HepG2 (cell line): Measurements from ENCODE around the gene FAM20A. TPM values are rescaled to one million over a fixed set of nuclear protein-coding genes. Genes with fewer than 3 reads are reported as not detected.
A peak's percentile ranks its signal among the peaks of the same experiment; 100 is the strongest.

Experiments used
- IKZF4 ChIP-seq: sonication (generic); formaldehyde crosslinking; IDR thresholded peaks from 2 replicates; pipeline ENCODE4 v1.5.1; 2020; ENCODE audit warnings: borderline replicate concordance, mild to moderate bottlenecking, low read depth, missing genetic modification reagents; ENCODE audit errors: not compliant biosample characterization
- NCOR1 ChIP-seq: fragments of 200-600 bp; sonication (generic); IDR thresholded peaks from 2 replicates; pipeline ENCODE4 v1.7.0; 2017; ENCODE audit warnings: antibody characterized with exemption, low read length, borderline replicate concordance
- NR2F6 ChIP-seq, 2 experiments: IDR thresholded peaks; 2 replicates each; pipeline ENCODE4 v1.6.1; 2016; ENCODE audit warnings: antibody characterized with exemption in 1 of 2, mild to moderate bottlenecking in 1 of 2
- ZNF530 ChIP-seq: sonication (generic); formaldehyde crosslinking; IDR thresholded peaks from 2 replicates; pipeline ENCODE4 v1.5.0; 2020; ENCODE audit warnings: low read depth, mild to moderate bottlenecking, missing genetic modification reagents
- polyA plus RNA-seq, 8 experiments: library from polyadenylated mRNA; depleted of rRNA in 3 of 8; stranded (reverse) in 7 of 8; unstranded in 1 of 8; fragments of >200 nt; fragmentation: Illumina TruSeq in 4 of 8; extraction: Trizol in 4 of 8; gene quantifications; 2 replicates each; pipeline versions ENCODE4 v1.2.1 to v1.2.3, GENCODE V29; 2011 to 2016; ENCODE audit warnings: low read depth in 4 of 8, missing spikeins in 1 of 8, mixed read lengths in 1 of 8; ENCODE audit not compliant: insufficient read depth in 1 of 8
- total RNA-seq, 5 experiments: library from RNA; depleted of rRNA; stranded (reverse); fragments of >200 nt; fragmentation: Illumina TruSeq; extraction: Trizol; gene quantifications; 2 replicates each; pipeline ENCODE4 v1.2.3, GENCODE V29; 2016; ENCODE audit warnings: low read depth in 1 of 5
- TF ChIP-seq, protein P1 (sequence below): sonication (generic); formaldehyde crosslinking; IDR thresholded peaks from 2 replicates; pipeline ENCODE4 v1.5.0; 2020; ENCODE audit warnings: mild to moderate bottlenecking, missing genetic modification reagents
- TF ChIP-seq, protein P2 (sequence below), 2 experiments: IDR thresholded peaks; 2 replicates each; pipeline ENCODE4 v1.6.1; 2011 to 2012; ENCODE audit warnings: low read length in 2 of 2, borderline replicate concordance in 1 of 2, low read depth in 1 of 2, mild to moderate bottlenecking in 1 of 2, moderate library complexity in 1 of 2
- TF ChIP-seq, protein P3 (sequence below): sonication (generic); formaldehyde crosslinking; IDR thresholded peaks from 2 replicates; pipeline ENCODE4 v1.5.0; 2020; ENCODE audit warnings: missing genetic modification reagents
- TF ChIP-seq, protein P4 (sequence below): sonication (generic); formaldehyde crosslinking; IDR thresholded peaks from 2 replicates; pipeline ENCODE4 v1.8.0; 2022; ENCODE audit warnings: missing genetic modification reagents, mild to moderate bottlenecking, borderline replicate concordance
- TF ChIP-seq, protein P5 (sequence below): sonication (generic); formaldehyde crosslinking; IDR thresholded peaks from 2 replicates; pipeline ENCODE4 v1.4.0; 2020; ENCODE audit warnings: missing genetic modification reagents

The FAM20A gene
- total and polyA plus RNA-seq, 2 of the 13 experiments (the other 11 are each of a cell fraction or from before 2014, with no cell fraction given): 9.3 to 20.7 TPM

DNA sequence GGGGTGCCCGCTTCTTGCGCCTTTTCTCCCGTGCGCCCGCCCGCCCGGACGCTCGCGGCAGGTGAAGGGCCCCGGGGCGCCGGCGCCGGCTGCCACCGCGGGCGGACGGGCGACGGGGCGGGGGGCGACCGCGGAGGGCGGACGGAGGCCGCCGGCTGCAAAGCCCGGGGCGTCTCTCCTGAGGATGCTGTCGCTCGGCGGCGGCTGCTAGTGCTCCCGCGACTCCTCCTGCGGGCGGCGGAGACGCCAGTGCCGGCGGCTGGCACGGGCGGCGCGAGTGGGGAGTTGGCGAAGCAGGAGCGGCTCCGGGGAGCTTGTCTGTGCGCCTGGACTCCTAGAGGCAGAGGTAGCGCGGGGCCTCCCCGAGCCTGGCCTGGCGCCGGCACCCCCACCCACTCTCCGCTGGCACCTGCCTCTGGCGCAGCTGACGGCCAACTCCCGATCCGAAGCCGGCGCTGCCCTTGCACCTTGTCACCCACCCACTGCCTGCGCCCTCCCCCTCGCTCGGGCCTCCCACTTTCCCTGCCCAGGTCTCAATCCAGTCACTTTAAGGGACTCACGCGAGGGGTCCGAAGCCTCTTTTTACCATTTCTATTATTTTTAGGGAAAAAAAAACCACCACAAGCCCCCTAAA is at the start of gene FAM20A (continued):
- TF ChIP-seq NR2F6 (IDR thresholded peaks at IDR 0.05) (no peak), NR2F6 (CRISPR knock-in tag; IDR thresholded peaks at IDR 0.05) (peak; percentile 49), IKZF4 (no peak), NCOR1 (no peak), ZNF530 (no peak)
- TF ChIP-seq, protein P1, sequence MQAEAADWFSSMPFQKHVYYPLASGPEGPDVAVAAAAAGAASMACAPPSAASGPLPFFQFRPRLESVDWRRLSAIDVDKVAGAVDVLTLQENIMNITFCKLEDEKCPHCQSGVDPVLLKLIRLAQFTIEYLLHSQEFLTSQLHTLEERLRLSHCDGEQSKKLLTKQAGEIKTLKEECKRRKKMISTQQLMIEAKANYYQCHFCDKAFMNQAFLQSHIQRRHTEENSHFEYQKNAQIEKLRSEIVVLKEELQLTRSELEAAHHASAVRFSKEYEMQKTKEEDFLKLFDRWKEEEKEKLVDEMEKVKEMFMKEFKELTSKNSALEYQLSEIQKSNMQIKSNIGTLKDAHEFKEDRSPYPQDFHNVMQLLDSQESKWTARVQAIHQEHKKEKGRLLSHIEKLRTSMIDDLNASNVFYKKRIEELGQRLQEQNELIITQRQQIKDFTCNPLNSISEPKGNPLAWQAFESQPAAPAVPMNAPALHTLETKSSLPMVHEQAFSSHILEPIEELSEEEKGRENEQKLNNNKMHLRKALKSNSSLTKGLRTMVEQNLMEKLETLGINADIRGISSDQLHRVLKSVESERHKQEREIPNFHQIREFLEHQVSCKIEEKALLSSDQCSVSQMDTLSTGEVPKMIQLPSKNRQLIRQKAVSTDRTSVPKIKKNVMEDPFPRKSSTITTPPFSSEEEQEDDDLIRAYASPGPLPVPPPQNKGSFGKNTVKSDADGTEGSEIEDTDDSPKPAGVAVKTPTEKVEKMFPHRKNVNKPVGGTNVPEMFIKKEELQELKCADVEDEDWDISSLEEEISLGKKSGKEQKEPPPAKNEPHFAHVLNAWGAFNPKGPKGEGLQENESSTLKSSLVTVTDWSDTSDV (CRISPR knock-in tag): no peak
- TF ChIP-seq, protein P2, sequence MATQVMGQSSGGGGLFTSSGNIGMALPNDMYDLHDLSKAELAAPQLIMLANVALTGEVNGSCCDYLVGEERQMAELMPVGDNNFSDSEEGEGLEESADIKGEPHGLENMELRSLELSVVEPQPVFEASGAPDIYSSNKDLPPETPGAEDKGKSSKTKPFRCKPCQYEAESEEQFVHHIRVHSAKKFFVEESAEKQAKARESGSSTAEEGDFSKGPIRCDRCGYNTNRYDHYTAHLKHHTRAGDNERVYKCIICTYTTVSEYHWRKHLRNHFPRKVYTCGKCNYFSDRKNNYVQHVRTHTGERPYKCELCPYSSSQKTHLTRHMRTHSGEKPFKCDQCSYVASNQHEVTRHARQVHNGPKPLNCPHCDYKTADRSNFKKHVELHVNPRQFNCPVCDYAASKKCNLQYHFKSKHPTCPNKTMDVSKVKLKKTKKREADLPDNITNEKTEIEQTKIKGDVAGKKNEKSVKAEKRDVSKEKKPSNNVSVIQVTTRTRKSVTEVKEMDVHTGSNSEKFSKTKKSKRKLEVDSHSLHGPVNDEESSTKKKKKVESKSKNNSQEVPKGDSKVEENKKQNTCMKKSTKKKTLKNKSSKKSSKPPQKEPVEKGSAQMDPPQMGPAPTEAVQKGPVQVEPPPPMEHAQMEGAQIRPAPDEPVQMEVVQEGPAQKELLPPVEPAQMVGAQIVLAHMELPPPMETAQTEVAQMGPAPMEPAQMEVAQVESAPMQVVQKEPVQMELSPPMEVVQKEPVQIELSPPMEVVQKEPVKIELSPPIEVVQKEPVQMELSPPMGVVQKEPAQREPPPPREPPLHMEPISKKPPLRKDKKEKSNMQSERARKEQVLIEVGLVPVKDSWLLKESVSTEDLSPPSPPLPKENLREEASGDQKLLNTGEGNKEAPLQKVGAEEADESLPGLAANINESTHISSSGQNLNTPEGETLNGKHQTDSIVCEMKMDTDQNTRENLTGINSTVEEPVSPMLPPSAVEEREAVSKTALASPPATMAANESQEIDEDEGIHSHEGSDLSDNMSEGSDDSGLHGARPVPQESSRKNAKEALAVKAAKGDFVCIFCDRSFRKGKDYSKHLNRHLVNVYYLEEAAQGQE (IDR thresholded peaks at IDR 0.05; ENCODE audit: borderline replicate concordance in 1 of 2, low read depth in 1 of 2, low read length in 2 of 2): peak in 1 of 2 experiments; percentile 53; a peak in 1 of 4 replicates
- TF ChIP-seq, protein P3, sequence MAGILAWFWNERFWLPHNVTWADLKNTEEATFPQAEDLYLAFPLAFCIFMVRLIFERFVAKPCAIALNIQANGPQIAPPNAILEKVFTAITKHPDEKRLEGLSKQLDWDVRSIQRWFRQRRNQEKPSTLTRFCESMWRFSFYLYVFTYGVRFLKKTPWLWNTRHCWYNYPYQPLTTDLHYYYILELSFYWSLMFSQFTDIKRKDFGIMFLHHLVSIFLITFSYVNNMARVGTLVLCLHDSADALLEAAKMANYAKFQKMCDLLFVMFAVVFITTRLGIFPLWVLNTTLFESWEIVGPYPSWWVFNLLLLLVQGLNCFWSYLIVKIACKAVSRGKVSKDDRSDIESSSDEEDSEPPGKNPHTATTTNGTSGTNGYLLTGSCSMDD: no peak
- TF ChIP-seq, protein P4, sequence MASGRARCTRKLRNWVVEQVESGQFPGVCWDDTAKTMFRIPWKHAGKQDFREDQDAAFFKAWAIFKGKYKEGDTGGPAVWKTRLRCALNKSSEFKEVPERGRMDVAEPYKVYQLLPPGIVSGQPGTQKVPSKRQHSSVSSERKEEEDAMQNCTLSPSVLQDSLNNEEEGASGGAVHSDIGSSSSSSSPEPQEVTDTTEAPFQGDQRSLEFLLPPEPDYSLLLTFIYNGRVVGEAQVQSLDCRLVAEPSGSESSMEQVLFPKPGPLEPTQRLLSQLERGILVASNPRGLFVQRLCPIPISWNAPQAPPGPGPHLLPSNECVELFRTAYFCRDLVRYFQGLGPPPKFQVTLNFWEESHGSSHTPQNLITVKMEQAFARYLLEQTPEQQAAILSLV: no peak
- TF ChIP-seq, protein P5, sequence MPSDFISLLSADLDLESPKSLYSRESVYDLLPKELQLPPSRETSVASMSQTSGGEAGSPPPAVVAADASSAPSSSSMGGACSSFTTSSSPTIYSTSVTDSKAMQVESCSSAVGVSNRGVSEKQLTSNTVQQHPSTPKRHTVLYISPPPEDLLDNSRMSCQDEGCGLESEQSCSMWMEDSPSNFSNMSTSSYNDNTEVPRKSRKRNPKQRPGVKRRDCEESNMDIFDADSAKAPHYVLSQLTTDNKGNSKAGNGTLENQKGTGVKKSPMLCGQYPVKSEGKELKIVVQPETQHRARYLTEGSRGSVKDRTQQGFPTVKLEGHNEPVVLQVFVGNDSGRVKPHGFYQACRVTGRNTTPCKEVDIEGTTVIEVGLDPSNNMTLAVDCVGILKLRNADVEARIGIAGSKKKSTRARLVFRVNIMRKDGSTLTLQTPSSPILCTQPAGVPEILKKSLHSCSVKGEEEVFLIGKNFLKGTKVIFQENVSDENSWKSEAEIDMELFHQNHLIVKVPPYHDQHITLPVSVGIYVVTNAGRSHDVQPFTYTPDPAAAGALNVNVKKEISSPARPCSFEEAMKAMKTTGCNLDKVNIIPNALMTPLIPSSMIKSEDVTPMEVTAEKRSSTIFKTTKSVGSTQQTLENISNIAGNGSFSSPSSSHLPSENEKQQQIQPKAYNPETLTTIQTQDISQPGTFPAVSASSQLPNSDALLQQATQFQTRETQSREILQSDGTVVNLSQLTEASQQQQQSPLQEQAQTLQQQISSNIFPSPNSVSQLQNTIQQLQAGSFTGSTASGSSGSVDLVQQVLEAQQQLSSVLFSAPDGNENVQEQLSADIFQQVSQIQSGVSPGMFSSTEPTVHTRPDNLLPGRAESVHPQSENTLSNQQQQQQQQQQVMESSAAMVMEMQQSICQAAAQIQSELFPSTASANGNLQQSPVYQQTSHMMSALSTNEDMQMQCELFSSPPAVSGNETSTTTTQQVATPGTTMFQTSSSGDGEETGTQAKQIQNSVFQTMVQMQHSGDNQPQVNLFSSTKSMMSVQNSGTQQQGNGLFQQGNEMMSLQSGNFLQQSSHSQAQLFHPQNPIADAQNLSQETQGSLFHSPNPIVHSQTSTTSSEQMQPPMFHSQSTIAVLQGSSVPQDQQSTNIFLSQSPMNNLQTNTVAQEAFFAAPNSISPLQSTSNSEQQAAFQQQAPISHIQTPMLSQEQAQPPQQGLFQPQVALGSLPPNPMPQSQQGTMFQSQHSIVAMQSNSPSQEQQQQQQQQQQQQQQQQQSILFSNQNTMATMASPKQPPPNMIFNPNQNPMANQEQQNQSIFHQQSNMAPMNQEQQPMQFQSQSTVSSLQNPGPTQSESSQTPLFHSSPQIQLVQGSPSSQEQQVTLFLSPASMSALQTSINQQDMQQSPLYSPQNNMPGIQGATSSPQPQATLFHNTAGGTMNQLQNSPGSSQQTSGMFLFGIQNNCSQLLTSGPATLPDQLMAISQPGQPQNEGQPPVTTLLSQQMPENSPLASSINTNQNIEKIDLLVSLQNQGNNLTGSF: no peak
